ENCODE results near the gene TPRG1.
"Not testable (repeated sequence)": the region's sequence is repeated elsewhere in the genome, so short reads cannot be mapped to it uniquely, and the experiment has no call there.

Gene TPRG1

DNA sequence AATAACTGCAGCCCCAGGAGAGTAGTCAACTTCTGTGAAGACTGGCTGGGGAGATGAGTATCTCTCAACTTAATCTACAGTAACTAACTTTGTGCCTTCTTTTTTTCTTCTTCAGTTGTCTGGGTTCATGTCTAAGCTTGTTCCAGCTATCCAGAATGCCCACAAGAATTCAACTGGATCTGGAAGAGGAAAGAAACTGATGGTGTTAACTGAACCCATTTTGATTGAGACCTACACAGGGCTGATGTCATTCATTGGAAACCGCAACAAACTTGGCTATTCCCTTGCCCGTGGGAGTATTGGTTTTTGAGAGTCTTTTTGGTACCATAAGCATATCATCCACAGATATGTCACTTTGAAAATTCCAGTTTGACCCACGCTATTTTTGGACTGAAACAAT is 148.7 kb downstream of the TPRG1 start:
- DNase-seq, result no peak

DNA sequence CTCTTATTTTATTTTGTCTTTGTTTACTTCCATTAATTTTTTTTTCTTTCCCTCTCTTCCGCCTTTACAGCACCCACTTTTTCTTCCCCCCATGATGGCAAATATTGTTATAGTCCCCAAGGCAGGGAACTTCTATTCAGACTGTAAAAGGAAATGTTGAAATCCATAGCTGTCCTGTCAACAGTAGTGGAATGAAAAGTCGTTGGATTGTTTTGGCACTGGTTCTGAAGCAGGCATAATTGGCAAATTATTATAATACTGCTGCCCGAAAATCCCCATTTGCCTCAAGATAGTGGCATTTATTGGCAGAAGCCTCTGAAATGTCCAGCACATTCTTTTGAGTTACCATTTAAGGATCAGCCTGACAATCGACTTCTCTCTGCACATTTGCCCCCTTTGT is 150.6 kb downstream of the TPRG1 start:
- DNase-seq, result no peak

DNA sequence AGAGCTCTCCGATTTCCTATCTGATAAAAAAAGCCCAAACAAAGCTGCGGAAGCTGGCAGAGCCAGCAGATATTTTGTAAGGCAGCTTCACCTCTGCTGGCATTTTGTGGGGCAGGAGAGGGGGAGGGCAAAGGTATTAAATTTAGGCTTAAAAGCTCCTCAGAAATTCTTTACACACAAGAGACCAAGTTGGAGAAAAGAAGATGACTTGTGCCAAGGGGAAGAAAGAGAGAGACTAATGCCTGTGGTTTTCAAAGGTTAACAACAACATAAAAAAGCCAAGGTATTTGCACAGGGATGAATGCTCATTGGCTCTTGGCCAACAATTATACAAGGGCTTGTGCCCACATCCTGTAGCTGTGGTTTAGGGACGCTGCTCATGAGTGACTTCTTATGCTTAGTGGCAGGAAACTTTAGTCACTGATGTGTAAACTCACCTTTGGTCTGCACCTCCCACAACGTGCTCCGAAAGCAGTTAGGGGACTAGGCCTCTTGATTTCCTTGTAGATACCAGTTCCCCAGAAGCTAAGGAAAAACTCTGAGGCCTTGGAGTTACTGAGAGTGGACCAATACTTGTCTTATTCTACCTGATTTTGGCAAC is 152.9 kb downstream of the TPRG1 start:
- DNase-seq, result peak; percentile 94

- DNase-seq, result no peak
Observed at GRCh38 chr3:189325454-189325853, 153.7 kb downstream of the TPRG1 start.

- not testable (repeated sequence) for DNase-seq
Observed at GRCh38 chr3:189329630-189330029, 157.9 kb downstream of the TPRG1 start.

DNA sequence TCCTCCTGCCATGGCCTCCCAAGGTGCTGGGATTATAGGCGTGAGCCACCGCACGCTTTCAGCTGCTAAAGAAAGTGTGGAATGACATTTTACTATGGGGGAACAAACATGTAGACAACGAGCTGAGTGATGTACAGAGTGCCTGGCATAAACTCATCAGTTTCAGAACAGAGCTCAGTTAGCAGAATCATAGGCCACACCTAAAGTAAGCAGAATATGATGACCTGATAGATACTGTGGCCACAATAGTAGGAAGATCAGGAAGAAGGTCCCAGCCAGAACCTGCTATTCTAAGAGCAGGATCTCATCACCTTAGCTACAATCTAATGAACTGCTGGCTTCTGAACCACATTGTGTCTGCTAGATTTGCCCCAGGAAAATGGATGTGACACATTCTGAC is 158.3 kb downstream of the TPRG1 start:
- no peak for DNase-seq

- no peak for DNase-seq
Observed at GRCh38 chr3:189331002-189331418, 159.2 kb downstream of the TPRG1 start.

- no peak for DNase-seq
Observed at GRCh38 chr3:189334064-189334920, 162.5 kb downstream of the TPRG1 start.

DNA sequence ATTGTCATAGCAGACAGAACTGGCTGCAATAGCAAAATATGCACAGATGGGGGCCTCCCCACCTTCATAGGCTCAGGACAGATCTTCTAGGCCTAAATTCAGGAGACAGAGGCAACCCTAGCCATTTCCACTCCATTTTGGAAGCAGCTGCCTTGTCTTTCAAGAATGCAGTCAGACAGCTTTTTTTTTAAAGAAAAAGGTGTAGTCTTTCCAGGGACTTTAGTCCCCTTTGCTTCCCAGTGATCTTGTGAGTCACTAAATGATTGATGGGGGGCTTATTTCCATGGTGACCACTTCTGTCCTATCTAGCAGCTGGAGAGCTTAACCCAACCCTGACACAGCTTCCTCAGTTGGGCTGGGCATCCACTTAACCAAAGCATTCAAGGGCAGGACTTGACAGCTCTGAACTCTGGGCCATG is 165.9 kb downstream of the TPRG1 start:
- no peak for DNase-seq

DNA sequence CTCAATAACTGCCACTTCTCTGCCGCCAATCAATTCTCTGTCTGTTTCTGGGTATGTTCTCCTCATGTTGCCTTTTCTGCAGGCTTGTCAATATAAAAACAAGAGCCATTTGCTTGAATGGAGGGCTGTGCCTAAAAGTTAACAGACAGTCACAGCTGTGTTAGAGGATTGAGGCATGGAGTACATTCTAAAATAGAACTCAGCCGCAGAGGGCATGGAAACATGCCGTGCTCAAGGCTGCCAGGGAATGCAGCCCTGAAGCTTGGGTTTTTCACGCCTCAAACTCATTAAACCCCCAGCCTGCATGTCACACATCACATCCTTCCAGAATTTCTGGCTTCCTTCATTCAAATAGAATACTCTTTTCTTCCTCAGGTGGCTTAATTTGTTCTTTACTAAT is 166.6 kb downstream of the TPRG1 start:
- DNase-seq, result no peak

DNA sequence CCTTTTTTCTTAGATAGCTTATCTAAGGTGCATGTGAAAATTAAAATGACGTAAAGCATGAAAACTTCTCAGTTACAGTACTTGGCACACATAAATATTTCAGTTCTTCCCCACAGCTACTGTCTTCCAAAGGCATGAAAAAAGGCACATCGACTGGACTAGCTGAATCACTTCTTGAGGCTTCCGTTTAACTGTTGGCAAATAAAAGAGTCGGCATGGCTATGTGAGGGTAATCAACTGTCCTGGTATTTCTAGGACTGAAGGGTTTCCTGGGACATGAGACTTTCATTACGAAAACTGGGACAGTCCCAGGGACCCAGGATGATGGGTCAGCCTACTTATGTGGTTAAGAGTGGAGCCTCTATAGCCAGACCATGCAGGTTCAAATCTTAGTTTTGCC is 168.2 kb downstream of the TPRG1 start:
- no peak for DNase-seq

GRCh38 chr3:189340680-189341460 is 169.1 kb downstream of the TPRG1 start:
- no peak for DNase-seq

- DNase-seq, result no peak
Observed at GRCh38 chr3:189342811-189343210, 171.0 kb downstream of the TPRG1 start.

DNA sequence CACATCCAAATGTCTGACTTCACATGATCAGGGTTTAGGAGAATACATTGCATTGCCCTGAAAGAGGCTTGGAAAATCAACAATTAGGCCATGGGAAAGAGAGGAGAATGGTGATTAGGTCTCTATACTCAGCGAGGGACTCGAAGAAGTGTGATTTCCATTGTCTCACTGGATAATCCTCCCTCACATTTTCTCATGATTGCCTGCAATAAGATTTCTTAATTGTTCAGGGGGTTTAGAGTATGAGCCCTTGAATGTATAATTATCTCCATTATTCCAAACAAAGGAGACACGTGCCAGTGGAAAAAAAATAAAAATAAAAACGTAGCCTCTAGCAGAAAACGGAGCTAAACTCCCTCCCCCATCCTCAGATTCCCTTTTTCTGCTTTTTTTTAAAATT is 173.2 kb downstream of the TPRG1 start:
- no peak for DNase-seq

GRCh38 chr3:189349772-189350171 is 178.0 kb downstream of the TPRG1 start:
- DNase-seq, result no peak

GRCh38 chr3:189353318-189353965 is 181.7 kb downstream of the TPRG1 start:
- DNase-seq, result no peak

DNA sequence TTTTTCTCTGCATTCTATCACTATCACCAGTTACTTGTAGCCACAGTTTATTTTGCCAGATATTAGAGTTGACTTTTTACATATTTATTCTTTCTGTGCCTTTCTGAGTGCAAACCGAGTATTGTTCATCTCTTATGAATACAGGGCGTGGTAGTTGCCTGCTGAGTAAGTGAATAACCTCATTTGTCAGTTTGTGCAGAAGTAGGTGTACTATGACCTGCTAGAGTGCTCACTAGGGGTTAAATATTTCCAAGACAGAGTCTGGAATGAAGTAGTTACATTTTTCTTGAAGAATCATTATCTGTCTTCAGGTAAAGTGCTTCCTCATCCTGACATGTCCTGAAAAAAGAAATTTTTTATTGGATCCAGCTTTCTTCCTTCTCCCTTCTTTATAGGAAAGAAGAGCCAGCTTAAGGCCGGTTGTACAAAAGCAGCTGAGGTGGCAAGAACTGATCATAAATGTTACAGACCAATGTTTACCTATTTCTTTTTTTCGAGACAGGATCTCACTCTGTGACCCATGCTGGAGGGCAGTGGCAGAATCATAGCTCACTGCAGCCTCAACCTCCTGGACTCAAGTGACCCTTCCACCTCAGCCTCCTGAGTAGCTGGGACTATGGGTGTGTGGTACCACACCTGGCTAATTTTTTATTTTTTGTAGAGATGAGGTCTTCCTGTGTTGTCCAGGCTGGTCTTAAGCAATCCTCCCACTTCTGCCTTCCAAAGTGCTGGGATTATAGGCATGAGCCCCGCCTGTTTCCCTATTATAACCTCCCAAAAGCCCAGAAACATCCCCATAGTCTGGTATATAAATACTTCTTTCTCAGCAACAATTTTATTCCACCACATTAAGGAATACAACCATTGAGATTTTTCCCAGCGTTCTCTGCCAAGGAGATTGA is 182.5 kb downstream of the TPRG1 start:
- no peak for DNase-seq

GRCh38 chr3:189355115-189355480 is 183.3 kb downstream of the TPRG1 start:
- no peak for DNase-seq

DNA sequence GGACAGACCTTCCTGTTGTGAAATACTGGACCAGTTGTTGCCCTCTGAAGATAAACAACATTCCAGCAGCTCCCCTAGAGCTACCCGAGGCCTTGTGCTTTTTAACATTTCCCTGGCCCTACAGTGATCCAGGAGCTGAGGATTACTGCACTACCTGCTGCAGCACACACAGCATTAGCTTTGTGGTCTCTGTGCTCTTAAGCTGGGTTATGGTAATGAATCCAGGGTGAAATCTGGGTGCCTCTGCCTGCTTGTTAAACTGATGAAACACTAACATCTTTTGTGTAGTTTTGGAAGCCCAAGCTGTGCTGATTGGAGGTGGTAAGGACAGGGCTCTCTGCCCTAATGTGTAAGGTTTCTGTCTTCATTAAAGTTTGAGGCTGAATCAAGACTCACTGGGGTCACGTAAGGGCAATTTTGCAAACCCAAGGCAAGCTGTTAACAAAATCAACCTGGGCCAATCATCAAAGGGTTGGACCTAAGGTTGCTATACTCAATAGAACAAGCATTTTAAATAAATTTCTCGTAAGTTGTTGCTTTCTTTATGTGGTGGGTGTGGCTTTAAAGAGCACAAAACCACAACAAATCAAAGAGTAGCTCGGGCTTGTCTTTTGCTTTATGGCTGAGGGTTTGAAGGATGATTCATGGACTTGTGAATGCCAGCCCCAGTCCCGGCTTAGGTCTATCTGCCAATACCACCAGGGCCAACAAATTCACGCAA is 183.9 kb downstream of the TPRG1 start:
- no peak for DNase-seq

- DNase-seq, result no peak
Observed at GRCh38 chr3:189360291-189360690, 188.5 kb downstream of the TPRG1 start.

GRCh38 chr3:189361103-189361835 is 189.5 kb downstream of the TPRG1 start:
- DNase-seq, result no peak

Data from SIG-M5 (cell line).